Measurements from ENCODE around the gene IQGAP2.
A peak's percentile ranks its signal among the peaks of the same experiment; 100 is the strongest.

IQGAP2 gene

GRCh38 chr5:76514292-76514691 lies 111.2 kb downstream of the IQGAP2 start:
- no peak for DNase-seq

- DNase-seq, result no peak
Observed at GRCh38 chr5:76514713-76515112, 111.6 kb downstream of the IQGAP2 start.

GRCh38 chr5:76517334-76517733 lies 114.2 kb downstream of the IQGAP2 start:
- DNase-seq, result no peak

- peak; percentile 66 for DNase-seq
Observed at GRCh38 chr5:76518246-76518645, 115.2 kb downstream of the IQGAP2 start.

- no peak for DNase-seq
Observed at GRCh38 chr5:76521240-76521758, 118.2 kb downstream of the IQGAP2 start.

- no peak for DNase-seq
Observed at GRCh38 chr5:76522103-76522935, 119.2 kb downstream of the IQGAP2 start.

GRCh38 chr5:76524101-76524835 lies 121.2 kb downstream of the IQGAP2 start:
- DNase-seq, result no peak

- no peak for DNase-seq
Observed at GRCh38 chr5:76524868-76525267, 121.8 kb downstream of the IQGAP2 start.

- peak; percentile 47 for DNase-seq
Observed at GRCh38 chr5:76525956-76526355, 122.9 kb downstream of the IQGAP2 start.

- no peak for DNase-seq
Observed at GRCh38 chr5:76526950-76527583, 124.0 kb downstream of the IQGAP2 start.

GRCh38 chr5:76527685-76528161 lies 124.6 kb downstream of the IQGAP2 start:
- DNase-seq, result peak; percentile 94

GRCh38 chr5:76528547-76529331 lies 125.7 kb downstream of the IQGAP2 start:
- peak; percentile 61 for DNase-seq

GRCh38 chr5:76529464-76530344 lies 126.6 kb downstream of the IQGAP2 start:
- DNase-seq, result peak; percentile 65

GRCh38 chr5:76532052-76532451 lies 129.0 kb downstream of the IQGAP2 start:
- no peak for DNase-seq

GRCh38 chr5:76532973-76533372 lies 129.9 kb downstream of the IQGAP2 start:
- peak; percentile 59 for DNase-seq

GRCh38 chr5:76535577-76535976 lies 132.5 kb downstream of the IQGAP2 start:
- no peak for DNase-seq

- DNase-seq, result no peak
Observed at GRCh38 chr5:76537073-76537543, 134.0 kb downstream of the IQGAP2 start.

GRCh38 chr5:76542241-76542640 lies 139.2 kb downstream of the IQGAP2 start:
- no peak for DNase-seq

- peak; percentile 92 for DNase-seq
Observed at GRCh38 chr5:76542887-76543690, 140.0 kb downstream of the IQGAP2 start.

GRCh38 chr5:76544268-76544926 lies 141.3 kb downstream of the IQGAP2 start:
- DNase-seq, result peak; percentile 90

Measured in hematopoietic multipotent progenitor cell treated with erythropoietin and hydrocortisone succinate and interleukin-3 and kit ligand, for 6 days (in vitro differentiated cells).